Stimulated activated CD8-positive, alpha-beta memory T cell treated with anti-CD3 and anti-CD28 coated beads, Interleukin-4, amount 100 ng/mL, for 24 hours (primary cell): ENCODE data around the gene HACD3.
"Not testable (repeated sequence)": the region's sequence is repeated elsewhere in the genome, so short reads cannot be mapped to it uniquely, and the experiment has no call there.

Source experiments
- DNase-seq: peaks from one replicate; pipeline ENCODE4 v3.0.0-alpha.2; 2020; ENCODE audit warnings: low read depth

HACD3 gene

DNA sequence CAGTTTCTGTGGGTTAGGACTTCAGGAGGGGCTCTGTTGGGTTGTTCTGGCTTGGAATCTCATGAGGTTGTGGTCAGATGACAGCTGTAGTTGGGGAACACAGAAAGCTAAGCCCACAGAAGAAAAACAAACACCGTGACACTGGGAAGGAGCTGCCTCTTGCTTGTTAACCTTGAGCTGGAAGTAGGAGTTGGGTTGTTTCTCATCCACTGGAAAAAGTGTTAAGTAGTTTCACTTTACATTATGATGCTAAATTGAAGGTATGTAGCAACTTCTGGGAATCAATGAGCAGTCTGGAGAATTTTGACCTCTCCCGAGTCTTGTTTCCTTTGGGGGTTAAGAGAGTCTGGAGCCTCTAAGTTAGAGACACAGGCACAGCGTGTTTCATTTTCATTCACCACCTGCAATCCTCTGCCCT lies 20.4 kb downstream of the HACD3 start:
- DNase-seq: no peak

DNA sequence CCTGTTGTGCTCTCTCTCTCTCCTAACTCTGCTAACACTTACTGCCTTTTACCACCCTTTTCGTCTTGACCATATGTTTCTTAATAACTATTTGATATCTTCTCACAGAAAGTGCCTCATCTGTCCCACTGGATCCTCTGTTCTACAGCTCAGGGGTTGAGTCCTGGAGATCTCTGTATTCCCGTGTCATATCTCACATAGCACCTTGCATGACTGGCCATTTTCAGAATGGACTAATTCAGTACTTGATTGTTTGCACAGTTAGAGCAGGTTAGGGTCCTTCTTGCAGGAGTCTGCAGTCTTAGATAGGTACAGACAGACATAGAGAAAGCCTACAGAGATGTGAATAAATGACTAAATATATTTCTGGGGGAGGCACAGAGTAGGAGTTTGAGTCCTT lies 20.9 kb downstream of the HACD3 start:
- no peak for DNase-seq

GRCh38 chr15:65552851-65553250 lies 22.6 kb downstream of the HACD3 start:
- DNase-seq: not testable (repeated sequence)

DNA sequence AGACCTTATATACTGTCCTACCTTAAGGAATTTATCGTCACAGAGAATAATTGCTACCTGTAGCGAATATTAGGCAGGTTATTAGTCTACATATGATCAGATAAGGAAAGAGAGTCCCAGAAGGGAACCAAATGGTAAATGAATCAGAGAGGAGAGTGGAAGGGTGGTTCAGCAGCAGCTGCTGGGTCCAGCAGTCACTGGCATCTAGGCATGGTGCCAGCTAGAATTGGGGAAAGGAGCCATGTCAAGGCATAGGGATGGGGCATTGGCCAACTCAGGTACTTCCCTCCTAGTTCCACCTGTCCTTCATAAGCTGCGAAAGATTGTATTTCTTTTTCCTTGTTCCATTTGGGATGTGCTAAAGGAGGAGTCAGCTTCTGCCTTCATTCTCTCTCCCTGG lies 23.4 kb downstream of the HACD3 start:
- no peak for DNase-seq

- no peak for DNase-seq
Observed at GRCh38 chr15:65556622-65557021, 26.4 kb downstream of the HACD3 start.

- DNase-seq: no peak
Observed at GRCh38 chr15:65558336-65558735, 28.1 kb downstream of the HACD3 start.

GRCh38 chr15:65558997-65559760 lies 28.9 kb downstream of the HACD3 start:
- DNase-seq: no peak

- DNase-seq: no peak
Observed at GRCh38 chr15:65559941-65560340, 29.7 kb downstream of the HACD3 start.

GRCh38 chr15:65561934-65562333 lies 31.7 kb downstream of the HACD3 start:
- DNase-seq: no peak

GRCh38 chr15:65569728-65570127 lies 39.5 kb downstream of the HACD3 start:
- no peak for DNase-seq

- no peak for DNase-seq
Observed at GRCh38 chr15:65571971-65572370, 41.7 kb downstream of the HACD3 start.

DNA sequence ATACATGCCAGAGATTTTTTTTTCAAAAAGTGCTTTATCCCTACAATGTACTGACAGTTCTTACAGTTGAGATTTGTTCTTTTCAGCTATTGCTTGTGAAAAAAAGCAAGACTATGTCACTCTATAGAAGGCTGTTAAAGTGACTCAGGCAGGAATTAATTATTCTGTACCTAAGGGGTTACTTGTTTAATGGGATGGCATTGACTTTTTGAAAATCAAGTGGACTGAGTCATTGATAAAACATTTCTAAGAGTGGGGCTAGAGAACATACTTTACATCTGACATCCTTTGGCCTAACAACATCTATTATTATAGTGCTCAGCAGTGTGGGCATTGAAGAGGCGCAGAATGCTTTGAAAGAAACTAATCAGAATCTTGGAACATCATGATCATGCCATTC lies 46.4 kb downstream of the HACD3 start:
- DNase-seq: no peak

GRCh38 chr15:65577129-65577996 lies 47.1 kb downstream of the HACD3 start:
- no peak for DNase-seq

DNA sequence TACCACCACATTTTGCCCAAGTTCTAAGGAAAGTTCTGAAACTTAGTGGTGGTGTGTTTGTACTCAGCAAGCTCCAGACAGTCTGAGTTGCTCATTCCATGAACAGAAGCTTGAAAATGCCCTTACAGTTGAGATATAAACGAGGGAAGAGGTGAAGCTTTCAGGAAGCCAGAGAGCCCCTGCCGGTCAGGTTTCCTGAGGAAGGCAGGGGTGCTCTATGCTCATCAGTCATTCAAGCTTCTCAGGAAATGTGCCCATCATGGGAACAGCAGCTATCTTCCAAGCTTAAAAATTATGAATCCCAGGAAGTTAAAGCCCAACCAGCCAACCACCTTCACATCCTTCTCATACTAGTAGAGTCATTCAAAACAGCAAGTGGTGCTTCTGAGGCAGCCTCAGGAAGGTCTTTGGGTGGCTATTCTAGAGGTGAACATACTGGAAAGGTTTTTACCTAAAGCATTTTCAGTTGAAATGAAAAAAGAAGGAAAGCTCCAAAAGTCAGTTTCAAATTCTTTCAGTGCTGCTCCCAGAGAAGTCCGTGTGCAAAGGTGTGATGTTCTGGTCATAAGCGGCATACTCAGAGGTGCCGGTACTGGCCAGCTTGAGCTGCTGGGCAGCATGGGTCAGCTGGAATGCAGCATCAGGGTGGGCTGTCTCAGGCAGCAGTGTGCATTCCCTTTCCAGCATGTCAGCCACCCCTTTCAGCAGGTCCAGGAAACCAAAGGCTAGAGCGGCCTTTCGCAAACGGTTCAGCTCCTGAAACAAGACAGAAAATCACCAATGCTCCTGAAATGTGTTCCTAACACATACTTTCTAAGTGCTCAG lies 48.9 kb downstream of the HACD3 start:
- no peak for DNase-seq

DNA sequence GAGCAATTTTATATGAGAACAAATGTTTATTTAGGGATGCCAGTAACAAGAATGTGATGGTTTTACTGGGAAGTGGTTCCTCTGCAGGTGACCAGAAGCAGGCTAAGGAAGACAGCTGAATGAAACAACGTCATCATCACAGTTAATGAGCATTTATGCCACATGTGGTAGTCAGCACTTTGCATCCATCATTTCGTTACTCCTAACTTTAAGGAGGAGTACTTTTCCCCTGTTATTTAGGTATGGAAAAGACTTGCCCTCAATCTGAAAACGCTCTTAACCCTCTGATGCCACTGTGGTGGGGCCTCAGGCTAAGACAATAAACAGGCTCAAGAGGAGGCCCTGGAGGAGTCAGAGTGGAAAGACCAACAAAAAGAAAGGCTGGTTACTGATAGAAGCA lies 49.5 kb downstream of the HACD3 start:
- no peak for DNase-seq

DNA sequence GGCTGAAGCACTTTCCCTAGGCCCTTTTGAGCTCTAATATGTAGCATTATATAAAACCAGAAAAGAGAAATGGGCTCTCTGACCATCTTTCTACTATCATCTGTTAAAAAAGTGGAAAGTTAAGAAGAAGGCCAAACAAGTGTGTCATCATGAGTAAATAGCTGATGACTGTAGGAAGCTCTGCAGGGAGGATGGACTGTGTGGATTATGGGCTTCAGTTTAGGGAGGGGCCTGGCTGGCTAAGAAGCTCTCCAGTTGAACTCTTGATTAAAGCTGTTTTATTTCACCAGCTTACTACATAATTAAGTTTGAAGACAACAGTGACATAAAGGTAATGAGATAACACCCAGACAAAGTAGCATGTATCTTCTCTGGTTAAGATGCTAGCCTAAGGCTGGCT lies 50.0 kb downstream of the HACD3 start:
- no peak for DNase-seq

- DNase-seq: no peak
Observed at GRCh38 chr15:65583701-65584100, 53.4 kb downstream of the HACD3 start.

DNA sequence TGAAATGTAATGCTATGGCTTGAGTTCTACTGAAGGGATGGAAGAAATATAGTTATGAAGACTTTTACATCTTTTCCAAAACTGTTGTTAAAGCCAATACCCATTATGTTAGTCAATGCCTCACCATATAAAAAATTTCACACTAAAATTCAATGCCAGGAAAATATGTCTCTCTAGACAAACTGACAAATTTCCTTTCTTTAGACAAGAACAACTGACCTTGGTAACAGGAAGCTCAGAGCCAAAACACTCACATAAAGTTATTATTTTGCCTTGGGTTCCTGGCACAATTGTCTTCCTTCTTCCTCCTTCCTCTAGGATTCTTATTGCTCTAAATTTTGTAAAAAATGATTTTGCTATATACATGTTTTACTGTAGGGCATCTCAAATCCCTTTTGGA lies 54.0 kb downstream of the HACD3 start:
- DNase-seq: no peak

GRCh38 chr15:65587094-65587493 lies 56.8 kb downstream of the HACD3 start:
- DNase-seq: no peak

GRCh38 chr15:65595960-65596359 lies 65.7 kb downstream of the HACD3 start:
- DNase-seq: no peak

GRCh38 chr15:65598468-65598867 lies 68.2 kb downstream of the HACD3 start:
- no peak for DNase-seq

GRCh38 chr15:65599677-65600076 lies 69.4 kb downstream of the HACD3 start:
- no peak for DNase-seq

- DNase-seq: no peak
Observed at GRCh38 chr15:65603134-65603533, 72.9 kb downstream of the HACD3 start.
